Measurements from ENCODE around the gene PPM1M. TPM values are rescaled to one million over a fixed set of nuclear protein-coding genes. Genes with fewer than 3 reads are reported as not detected.
A peak's percentile ranks its signal among the peaks of the same experiment; 100 is the strongest.

Gene PPM1M
- total RNA-seq, 1 experiment from 2014 or later, result 8.5 TPM

DNA sequence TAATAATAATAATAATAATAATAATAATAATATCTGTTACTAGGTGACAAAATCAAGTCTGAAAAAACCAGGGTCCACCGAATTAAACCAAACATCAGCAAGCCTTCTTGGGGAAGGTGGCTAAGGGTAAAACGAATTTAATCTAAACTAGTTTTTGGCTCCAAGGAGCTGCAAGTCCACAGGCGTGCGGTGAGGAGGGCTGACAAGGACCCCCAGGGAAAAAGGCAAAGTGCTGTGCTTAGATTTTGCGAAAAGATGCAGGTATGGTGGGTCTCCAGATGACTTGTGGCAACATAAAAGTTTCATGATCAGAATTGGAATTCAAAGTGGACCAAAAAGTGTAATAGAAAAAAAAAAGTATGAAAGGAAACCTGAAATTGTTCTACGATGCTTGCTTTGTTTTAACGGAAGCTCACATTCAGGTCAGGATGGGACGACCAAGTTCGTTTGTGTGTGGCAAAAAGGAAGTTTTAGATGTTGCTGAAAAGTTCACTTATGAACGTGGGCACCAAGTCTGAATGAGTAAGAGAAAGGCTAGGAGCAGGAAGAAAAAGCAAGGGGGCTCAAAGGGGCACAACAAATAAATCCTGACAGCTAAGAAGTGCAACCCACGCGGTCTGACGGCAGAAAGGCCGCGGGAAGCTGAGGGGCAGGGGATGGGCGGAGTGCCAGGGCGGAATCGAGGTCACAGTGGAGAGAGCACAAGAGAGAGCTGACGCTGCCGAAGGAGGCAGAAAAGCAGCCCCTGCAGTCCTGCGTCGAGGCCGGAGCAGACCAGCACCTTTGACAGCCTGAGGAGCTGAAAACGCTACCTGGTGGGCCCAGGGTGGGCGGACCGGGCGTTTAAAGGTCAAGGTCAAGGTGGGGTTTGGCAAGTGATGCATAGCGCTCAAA, 31.8 kb downstream of the PPM1M start:
- peak overlapping the region; percentile 99 for H3K9ac ChIP-seq (ENCODE audit: low read length)
- peak overlapping the region; percentile 86 for H3K27ac ChIP-seq (ENCODE audit: low read length)
- H3K27me3 ChIP-seq (ENCODE audit: low read length), result no peaks in the 10 kb centered on the region
- TF ChIP-seq CTCF (conservative IDR thresholded peaks at IDR 0.05; ENCODE audit: low read depth, low read length) (no peak), EZH2phosphoT487 (IDR thresholded peaks at IDR 0.05; ENCODE audit: borderline replicate concordance, low read length) (no peak), EZH2 (IDR thresholded peaks at IDR 0.05; ENCODE audit: low read length, unreplicated experiment) (no peak)
- intact Hi-C loops (cut with micrococcal nuclease), result loop anchor here (2.0 to 5.0 kb wide), 3 partner anchors 40 to 220 kb away; partner anchors contain the start of genes DUSP7 and TWF2
- peak; percentile 16; the same call in 1 of the 2 replicates for ATAC-seq
- H3K4me2 ChIP-seq (ENCODE audit: low read length), result peak overlapping the region; percentile 89
- ChIA-PET CTCF (interaction anchor here (0.6 to 1.1 kb wide), 2 partner anchors 62 to 599 kb away, joined by 3 read pairs; no protein-coding TSS in a partner anchor), POLR2A (ENCODE audit: unreplicated experiment) (interaction anchor here (0.6 to 1.4 kb wide), 5 partner anchors 29 to 427 kb away, joined by 3 to 20 read pairs (median 11); partner anchors contain the start of gene PPM1M)
- peak; percentile 65 for DNase-seq
- no peak overlapping the region for H2AFZ ChIP-seq (ENCODE audit: low read length)
- peaks cover 29% of the 10 kb centered on the region for H3K4me1 ChIP-seq (ENCODE audit: insufficient read depth, low read length)
- H3K4me3 ChIP-seq (ENCODE audit: low read length), result peak overlapping the region; percentile 76
- H3K36me3 ChIP-seq (ENCODE audit: low read depth, low read length), result peaks cover 22% of the 10 kb centered on the region
- H4K20me1 ChIP-seq (ENCODE audit: low read length), result peaks cover 48% of the 10 kb centered on the region
- H3K9me3 ChIP-seq (ENCODE audit: low read length), result no peaks in the 10 kb centered on the region
- H3K79me2 ChIP-seq (ENCODE audit: low read length), result peaks cover 64% of the 10 kb centered on the region
- TSS peak; percentile 34 for BruUV-seq (replicated peaks)
- H3K9me2 ChIP-seq (replicated peaks; ENCODE audit: low read length), result no peaks in the 10 kb centered on the region
- no peaks in the 10 kb centered on the region for H3F3A ChIP-seq (ENCODE audit: low read length, unreplicated experiment)

GRCh38 chr3:52277972-52278509, 32.5 kb downstream of the PPM1M start:
- Histone ChIP-seq H3K27me3 (ENCODE audit: low read length) (no peaks in the 10 kb centered on the region), H2AFZ (ENCODE audit: low read length) (peak overlapping the region; percentile 82), H3K4me3 (ENCODE audit: low read length) (peak overlapping the region; percentile 76), H3K4me2 (ENCODE audit: low read length) (peak overlapping the region; percentile 89), H3K9me3 (ENCODE audit: low read length) (no peaks in the 10 kb centered on the region), H3K9ac (ENCODE audit: low read length) (peak overlapping the region; percentile 99), H3K36me3 (ENCODE audit: low read depth, low read length) (peaks cover 15% of the 10 kb centered on the region; the same call in 1 of the 2 replicates), H3K27ac (ENCODE audit: low read length) (peak overlapping the region; percentile 86), H3K79me2 (ENCODE audit: low read length) (peaks cover 56% of the 10 kb centered on the region), H3F3A (ENCODE audit: low read length, unreplicated experiment) (no peaks in the 10 kb centered on the region), H4K20me1 (ENCODE audit: low read length) (peaks cover 42% of the 10 kb centered on the region), H3K4me1 (ENCODE audit: insufficient read depth, low read length) (peaks cover 29% of the 10 kb centered on the region), H3K9me2 (replicated peaks; ENCODE audit: low read length) (no peaks in the 10 kb centered on the region)
- TSS peak; percentile 26 for BruUV-seq (replicated peaks)
- intact Hi-C loops (cut with micrococcal nuclease), result loop anchor here (1.0 to 5.0 kb wide), 4 partner anchors 41 to 221 kb away; partner anchors contain the start of genes DUSP7 and TWF2
- TF ChIP-seq EZH2phosphoT487 (IDR thresholded peaks at IDR 0.05; ENCODE audit: borderline replicate concordance, low read length) (no peak), CTCF (conservative IDR thresholded peaks at IDR 0.05; ENCODE audit: low read depth, low read length) (peak; percentile 19; the same call in 1 of the 2 replicates), EZH2 (IDR thresholded peaks at IDR 0.05; ENCODE audit: low read length, unreplicated experiment) (no peak)
- ChIA-PET POLR2A (ENCODE audit: unreplicated experiment) (interaction anchor here (0.6 to 1.4 kb wide), 7 partner anchors 9 to 426 kb away, joined by 3 to 20 read pairs (median 3); partner anchors contain the start of genes GLYCTK, PPM1M and TWF2), CTCF (interaction anchor here (0.6 to 1.1 kb wide), 2 partner anchors 32 to 61 kb away, joined by 3 read pairs; partner anchors contain the start of gene PPM1M)
- no peak for DNase-seq
- ATAC-seq, result peak; percentile 66
